Osteocyte (in vitro differentiated cells): ENCODE results near the gene PRSS12. TPM values are rescaled to one million over a fixed set of nuclear protein-coding genes. Genes with fewer than 3 reads are reported as not detected.
A peak's percentile ranks its signal among the peaks of the same experiment; 100 is the strongest.

Experiments used
- DNase-seq: peaks from one replicate; pipeline ENCODE4 v3.0.0; 2021; ENCODE audit warnings: mixed read lengths; ENCODE audit not compliant: unreplicated experiment; ENCODE audit errors: extremely low spot score
- H3K27ac Mint-ChIP-seq: one replicate; pipeline ENCODE4 v1.8.0; 2021; ENCODE audit warnings: mild to moderate bottlenecking, mixed read lengths; ENCODE audit not compliant: unreplicated experiment
- H3K27me3 Mint-ChIP-seq: one replicate; pipeline ENCODE4 v1.8.0; 2021; ENCODE audit warnings: mixed read lengths; ENCODE audit not compliant: unreplicated experiment
- H3K36me3 Mint-ChIP-seq: one replicate; pipeline ENCODE4 v1.8.0; 2021; ENCODE audit warnings: mixed read lengths; ENCODE audit not compliant: unreplicated experiment
- H3K4me1 Mint-ChIP-seq: one replicate; pipeline ENCODE4 v1.8.0; 2021; ENCODE audit warnings: mixed read lengths; ENCODE audit not compliant: unreplicated experiment
- H3K4me3 Mint-ChIP-seq: one replicate; pipeline ENCODE4 v1.8.0; 2021; ENCODE audit warnings: mild to moderate bottlenecking, moderate library complexity, mixed read lengths; ENCODE audit not compliant: unreplicated experiment
- H3K9me3 Mint-ChIP-seq: one replicate; pipeline ENCODE4 v1.8.0; 2021; ENCODE audit warnings: mixed read lengths; ENCODE audit not compliant: unreplicated experiment
- total RNA-seq: library from RNA; stranded (reverse); gene quantifications from 2 replicates; pipeline ENCODE4 v1.2.1, GENCODE V29; 2021
- TF ChIP-seq, protein P1 (sequence below): fragments of 200-600 bp; sonication (generic); IDR thresholded peaks from 2 replicates; pipeline ENCODE4 v1.5.0; 2021; ENCODE audit warnings: antibody characterized with exemption, mild to moderate bottlenecking, moderate library complexity

The PRSS12 gene
- total RNA-seq, 1 donor from 2014 or later, result 15.3 TPM

DNA sequence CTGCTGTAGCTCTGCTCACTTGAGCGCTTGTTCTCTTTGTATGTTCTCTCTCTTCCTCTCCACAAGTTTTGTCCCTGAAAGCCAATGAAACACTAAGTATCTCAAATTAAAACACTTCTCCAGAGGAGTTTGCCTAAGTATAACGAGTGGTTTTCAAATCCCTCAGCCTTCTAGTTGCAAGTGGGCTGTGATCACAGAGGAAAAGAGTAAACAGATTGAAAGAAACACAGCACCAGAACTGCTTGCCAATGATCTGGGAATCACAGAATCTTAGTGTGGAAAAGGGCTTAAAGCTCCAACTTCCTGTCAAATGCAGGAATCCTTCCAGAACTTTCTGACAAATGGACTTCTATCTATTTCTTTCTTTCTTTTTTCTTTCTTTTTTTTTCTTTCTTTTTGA is 4.8 kb upstream of the PRSS12 start:
- H3K9me3 Mint-ChIP-seq, result no peaks in the 10 kb centered on the region
- no peak for DNase-seq
- no peaks in the 10 kb centered on the region for H3K27me3 Mint-ChIP-seq
- H3K4me1 Mint-ChIP-seq, result peaks cover 13% of the 10 kb centered on the region
- no peak overlapping the region for H3K27ac Mint-ChIP-seq
- TF ChIP-seq, protein P1, sequence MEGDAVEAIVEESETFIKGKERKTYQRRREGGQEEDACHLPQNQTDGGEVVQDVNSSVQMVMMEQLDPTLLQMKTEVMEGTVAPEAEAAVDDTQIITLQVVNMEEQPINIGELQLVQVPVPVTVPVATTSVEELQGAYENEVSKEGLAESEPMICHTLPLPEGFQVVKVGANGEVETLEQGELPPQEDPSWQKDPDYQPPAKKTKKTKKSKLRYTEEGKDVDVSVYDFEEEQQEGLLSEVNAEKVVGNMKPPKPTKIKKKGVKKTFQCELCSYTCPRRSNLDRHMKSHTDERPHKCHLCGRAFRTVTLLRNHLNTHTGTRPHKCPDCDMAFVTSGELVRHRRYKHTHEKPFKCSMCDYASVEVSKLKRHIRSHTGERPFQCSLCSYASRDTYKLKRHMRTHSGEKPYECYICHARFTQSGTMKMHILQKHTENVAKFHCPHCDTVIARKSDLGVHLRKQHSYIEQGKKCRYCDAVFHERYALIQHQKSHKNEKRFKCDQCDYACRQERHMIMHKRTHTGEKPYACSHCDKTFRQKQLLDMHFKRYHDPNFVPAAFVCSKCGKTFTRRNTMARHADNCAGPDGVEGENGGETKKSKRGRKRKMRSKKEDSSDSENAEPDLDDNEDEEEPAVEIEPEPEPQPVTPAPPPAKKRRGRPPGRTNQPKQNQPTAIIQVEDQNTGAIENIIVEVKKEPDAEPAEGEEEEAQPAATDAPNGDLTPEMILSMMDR, result no peak
- no peaks in the 10 kb centered on the region for H3K36me3 Mint-ChIP-seq
- H3K4me3 Mint-ChIP-seq, result no peak overlapping the region

DNA sequence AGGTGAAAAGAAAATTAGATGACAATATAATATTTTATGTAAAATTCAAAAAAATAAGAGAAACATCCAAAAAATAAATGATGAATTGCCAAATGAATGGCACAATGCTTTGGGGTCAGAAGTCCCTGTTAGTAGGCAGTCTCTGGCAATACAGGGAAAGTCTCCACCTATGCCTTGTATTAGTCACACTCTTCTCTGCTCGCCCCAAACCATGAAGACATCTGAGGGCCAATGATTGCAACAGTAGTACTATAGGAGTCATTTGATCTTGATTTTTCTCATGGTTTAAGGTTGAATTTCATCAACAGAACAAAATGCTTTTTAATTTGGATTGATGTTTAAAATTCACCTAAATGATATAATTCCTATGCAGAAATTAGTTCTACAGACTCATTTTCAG is 3.9 kb upstream of the PRSS12 start:
- Mint-ChIP-seq H3K4me1 (peaks cover 16% of the 10 kb centered on the region), H3K9me3 (no peaks in the 10 kb centered on the region), H3K27ac (no peak overlapping the region), H3K4me3 (no peak overlapping the region), H3K27me3 (no peaks in the 10 kb centered on the region), H3K36me3 (no peaks in the 10 kb centered on the region)
- no peak for DNase-seq
- TF ChIP-seq, protein P1, result no peak

DNA sequence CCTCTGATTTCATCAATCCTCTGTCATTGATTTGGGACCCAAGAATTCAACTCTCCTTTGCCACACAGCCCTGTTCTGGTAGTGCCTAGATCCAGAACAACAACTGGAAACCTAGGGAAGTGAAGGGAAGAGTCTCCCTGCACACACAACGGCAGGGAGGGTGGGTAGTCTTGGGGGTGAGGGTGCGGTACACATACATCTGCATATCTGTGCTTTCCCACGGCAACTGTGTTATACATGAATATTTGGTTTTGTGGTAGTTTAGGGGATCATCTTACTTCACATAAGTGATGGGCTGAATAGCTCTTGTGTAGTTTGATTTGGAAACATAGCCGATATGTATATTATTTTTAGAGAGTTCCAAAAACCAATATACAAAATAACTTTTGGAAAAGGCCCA is 3.3 kb upstream of the PRSS12 start:
- Mint-ChIP-seq H3K9me3 (no peaks in the 10 kb centered on the region), H3K27ac (no peak overlapping the region), H3K36me3 (no peaks in the 10 kb centered on the region), H3K27me3 (no peaks in the 10 kb centered on the region), H3K4me1 (peaks cover 21% of the 10 kb centered on the region), H3K4me3 (no peak overlapping the region)
- TF ChIP-seq, protein P1, result no peak
- no peak for DNase-seq

DNA sequence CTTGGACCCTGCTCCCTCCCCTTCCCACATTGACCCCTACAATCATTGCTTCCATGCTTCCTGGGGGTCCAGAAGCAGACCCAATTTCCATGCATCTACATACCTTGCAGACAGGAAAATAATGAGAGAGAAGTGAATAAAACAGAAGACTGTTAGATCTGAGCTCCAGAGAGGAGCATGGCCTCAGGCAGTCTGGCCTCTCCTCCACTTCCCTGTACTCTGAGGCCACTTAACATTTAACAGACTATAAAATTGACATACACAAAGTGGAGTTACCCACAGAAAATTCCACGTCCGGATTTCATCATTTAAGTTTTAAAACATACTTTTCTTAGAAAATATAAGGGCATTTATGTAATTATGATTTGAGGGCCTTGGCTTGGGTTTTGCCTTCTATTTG is 2.1 kb upstream of the PRSS12 start:
- Mint-ChIP-seq H3K36me3 (no peaks in the 10 kb centered on the region), H3K27me3 (no peaks in the 10 kb centered on the region), H3K27ac (no peak overlapping the region), H3K9me3 (no peaks in the 10 kb centered on the region), H3K4me3 (no peak overlapping the region), H3K4me1 (peaks cover 26% of the 10 kb centered on the region)
- DNase-seq, result no peak
- TF ChIP-seq, protein P1, result no peak

DNA sequence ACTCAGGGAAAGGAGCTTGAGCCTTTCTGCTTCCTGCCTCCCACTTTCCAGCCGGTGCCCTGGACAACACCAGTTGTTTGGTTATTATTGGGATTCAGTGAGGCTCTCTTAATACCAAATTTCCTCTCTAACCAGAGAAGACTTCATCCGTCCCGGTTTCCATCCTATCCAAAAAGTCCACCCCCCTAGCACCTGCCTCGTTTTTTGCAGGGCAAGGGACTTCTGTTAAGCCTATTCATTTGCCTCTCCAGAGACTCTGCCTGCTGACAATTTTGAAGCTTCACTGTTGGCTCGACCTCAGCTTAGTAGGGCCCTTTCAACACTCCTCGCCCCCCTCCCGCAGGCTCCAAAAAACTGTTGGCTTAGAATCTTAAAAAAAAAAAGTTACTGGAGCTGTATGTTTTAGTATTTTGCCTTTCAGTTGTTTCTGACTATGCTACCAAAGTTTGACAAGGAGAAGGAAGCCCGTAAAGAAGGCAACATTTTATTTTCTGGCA is 779 bp upstream of the PRSS12 start:
- Mint-ChIP-seq H3K36me3 (no peaks in the 10 kb centered on the region), H3K27ac (peak overlapping the region; percentile 75), H3K4me3 (peak overlapping the region; percentile 74), H3K27me3 (no peaks in the 10 kb centered on the region), H3K9me3 (no peaks in the 10 kb centered on the region), H3K4me1 (peaks cover 36% of the 10 kb centered on the region)
- DNase-seq, result no peak
- TF ChIP-seq, protein P1, result no peak
